Calu3 (cell line): ENCODE data around the gene NRIP3. TPM values are rescaled to one million over a fixed set of nuclear protein-coding genes. Genes with fewer than 3 reads are reported as not detected.
"Not testable (repeated sequence)": the region's sequence is repeated elsewhere in the genome, so short reads cannot be mapped to it uniquely, and the experiment has no call there.

Experiments
- BruUV-seq: library from RNA; stranded (reverse); fragments of 400-500 nt; replicated peaks from 2 replicates; lab custom pipeline; 2021; lab: Mats Ljungman, UMichigan
- CTCF ChIA-PET: fragments of 300-600 bp; sonication (Branson Sonifier 250); formaldehyde crosslinking; loops from one replicate; lab custom pipeline; 2022; ENCODE audit warnings: antibody characterized with exemption; lab: Charles Lee
- DNase-seq: peaks from one replicate; pipeline ENCODE4 v3.0.0; 2022
- H3K27ac Mint-ChIP-seq: one replicate; pipeline ENCODE4 v1.8.0; 2022; ENCODE audit warnings: mixed read lengths; ENCODE audit not compliant: unreplicated experiment
- H3K27me3 Mint-ChIP-seq: one replicate; pipeline ENCODE4 v1.8.0; 2022; ENCODE audit warnings: mixed read lengths; ENCODE audit not compliant: unreplicated experiment
- H3K36me3 Mint-ChIP-seq: one replicate; pipeline ENCODE4 v1.8.0; 2022; ENCODE audit warnings: mild to moderate bottlenecking, moderate library complexity, mixed read lengths; ENCODE audit not compliant: insufficient read depth, unreplicated experiment
- H3K4me1 Mint-ChIP-seq: one replicate; pipeline ENCODE4 v1.8.0; 2022; ENCODE audit warnings: mild to moderate bottlenecking, low read depth, mixed read lengths; ENCODE audit not compliant: unreplicated experiment
- H3K4me3 Mint-ChIP-seq: one replicate; pipeline ENCODE4 v1.8.0; 2022; ENCODE audit warnings: mild to moderate bottlenecking, low read depth, moderate library complexity, mixed read lengths; ENCODE audit not compliant: unreplicated experiment
- H3K9me3 Mint-ChIP-seq: one replicate; pipeline ENCODE4 v1.8.0; 2022; ENCODE audit warnings: low read depth, mixed read lengths; ENCODE audit not compliant: unreplicated experiment
- CTCF ChIP-seq: fragments of 200-600 bp; IDR thresholded peaks from one replicate; pipeline ENCODE4 v1.8.0; 2022; ENCODE audit warnings: antibody characterized with exemption; ENCODE audit not compliant: unreplicated experiment
- intact Hi-C: fragments of 100-400 bp; cut with micrococcal nuclease; formaldehyde crosslinking; loops from one replicate; pipeline ENCODE4 v1.10.0; 2022; ENCODE audit not compliant: unreplicated experiment
- total RNA-seq: library from RNA; stranded (reverse); gene quantifications from 2 replicates; pipeline ENCODE4 v1.2.3, GENCODE V29; 2022

Gene NRIP3
- total RNA-seq, 1 experiment from 2014 or later, result 0.83 TPM

- peaks cover 51% of the 10 kb centered on the region for H3K27me3 Mint-ChIP-seq
- H3K36me3 Mint-ChIP-seq, result no peaks in the 10 kb centered on the region
- no peak for TF ChIP-seq CTCF
- no peak for DNase-seq
- no peak overlapping the region for H3K27ac Mint-ChIP-seq
- H3K4me1 Mint-ChIP-seq, result no peaks in the 10 kb centered on the region
- BruUV-seq, result no TSS peak
- intact Hi-C loops, result no loop called here
- no peaks in the 10 kb centered on the region for H3K9me3 Mint-ChIP-seq
- H3K4me3 Mint-ChIP-seq, result no peak overlapping the region
- CTCF ChIA-PET, result no interaction called here
These were observed 6.3 kb downstream of the NRIP3 start for GRCh38 chr11:8997451-8997850.

- BruUV-seq, result no TSS peak
- no peaks in the 10 kb centered on the region for H3K4me1 Mint-ChIP-seq
- no peaks in the 10 kb centered on the region for H3K36me3 Mint-ChIP-seq
- intact Hi-C loops, result no loop called here
- no peaks in the 10 kb centered on the region for H3K9me3 Mint-ChIP-seq
- DNase-seq, result no peak
- no peak overlapping the region for H3K4me3 Mint-ChIP-seq
- no peak for TF ChIP-seq CTCF
- CTCF ChIA-PET, result no interaction called here
- H3K27ac Mint-ChIP-seq, result no peak overlapping the region
- peaks cover 73% of the 10 kb centered on the region for H3K27me3 Mint-ChIP-seq
These were observed 14.3 kb downstream of the NRIP3 start for GRCh38 chr11:8989453-8989852.

- CTCF ChIA-PET, result no interaction called here
These were observed 15.2 kb downstream of the NRIP3 start for GRCh38 chr11:8988329-8989234.

GRCh38 chr11:8987446-8987845 is 16.4 kb downstream of the NRIP3 start:
- no peak for TF ChIP-seq CTCF
- H3K9me3 Mint-ChIP-seq, result no peaks in the 10 kb centered on the region
- no peaks in the 10 kb centered on the region for H3K4me1 Mint-ChIP-seq
- no TSS peak for BruUV-seq
- no peak overlapping the region for H3K27ac Mint-ChIP-seq
- CTCF ChIA-PET, result interaction anchor here (0.5 kb wide), 1 partner anchor 18 kb away, joined by 3 read pairs; no protein-coding TSS in a partner anchor
- DNase-seq, result no peak
- intact Hi-C loops, result no loop called here
- peaks cover 66% of the 10 kb centered on the region for H3K27me3 Mint-ChIP-seq
- H3K36me3 Mint-ChIP-seq, result no peaks in the 10 kb centered on the region
- H3K4me3 Mint-ChIP-seq, result no peak overlapping the region

More at GRCh38 chr11:8988329-8989234, 15.2 kb downstream of the NRIP3 start:
- intact Hi-C loops, result no loop called here
- TF ChIP-seq CTCF, result no peak
- BruUV-seq, result no TSS peak
- Mint-ChIP-seq H3K9me3 (no peaks in the 10 kb centered on the region), H3K27ac (no peak overlapping the region), H3K27me3 (peaks cover 72% of the 10 kb centered on the region), H3K4me3 (no peak overlapping the region), H3K36me3 (no peaks in the 10 kb centered on the region), H3K4me1 (no peaks in the 10 kb centered on the region)
- no peak for DNase-seq

GRCh38 chr11:8986772-8987171 is 17.0 kb downstream of the NRIP3 start:
- not testable (repeated sequence) for BruUV-seq

More at GRCh38 chr11:8986772-8987171, 17.0 kb downstream of the NRIP3 start:
- H3K4me1 Mint-ChIP-seq, H3K36me3 Mint-ChIP-seq, intact Hi-C loops, DNase-seq, H3K4me3 Mint-ChIP-seq, H3K27ac Mint-ChIP-seq, H3K9me3 Mint-ChIP-seq: not testable (repeated sequence)
- CTCF ChIA-PET, result interaction anchor here (0.5 kb wide), 1 partner anchor 18 kb away, joined by 3 read pairs; no protein-coding TSS in a partner anchor
- H3K27me3 Mint-ChIP-seq, result peaks cover 66% of the 10 kb centered on the region
